C4-2B (cell line): ENCODE data around the gene CALCOCO1.

ENCODE experiments used
- CTCF ChIP-seq: fragments of 450-650 bp; conservative IDR thresholded peaks from 2 replicates; pipeline ENCODE4 v1.5.1; 2017; ENCODE audit warnings: mild to moderate bottlenecking
- ZFX ChIP-seq: fragments of 450-650 bp; IDR thresholded peaks from 2 replicates; pipeline ENCODE4 v1.6.1; 2017

DNA sequence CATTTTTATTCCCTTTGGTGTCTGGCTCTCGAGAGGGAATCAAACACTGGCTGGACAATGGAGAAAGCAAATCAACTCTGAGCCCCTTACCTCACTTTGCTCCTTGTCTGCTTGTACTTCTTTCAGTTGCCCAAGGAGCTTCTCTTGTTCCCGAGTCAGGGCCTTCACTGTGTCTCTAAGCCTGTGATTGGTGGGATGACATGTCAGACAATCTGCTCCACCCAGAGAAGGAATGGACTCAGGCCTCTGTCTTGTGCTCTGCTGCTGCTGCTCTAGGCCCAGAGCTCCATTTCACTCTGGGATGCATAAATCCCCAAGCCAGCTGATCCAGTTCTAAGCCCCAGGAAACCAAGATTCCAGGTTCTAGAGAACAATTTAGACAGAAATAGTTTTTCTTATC, 7.6 kb downstream of the CALCOCO1 start:
- TF ChIP-seq CTCF (no peak), ZFX (no peak)
